ENCODE measurements around the gene POLE2. TPM values are rescaled to one million over a fixed set of nuclear protein-coding genes. Genes with fewer than 3 reads are reported as not detected.
"Not testable (repeated sequence)": the region's sequence is repeated elsewhere in the genome, so short reads cannot be mapped to it uniquely, and the experiment has no call there.

Gene POLE2, protein sequence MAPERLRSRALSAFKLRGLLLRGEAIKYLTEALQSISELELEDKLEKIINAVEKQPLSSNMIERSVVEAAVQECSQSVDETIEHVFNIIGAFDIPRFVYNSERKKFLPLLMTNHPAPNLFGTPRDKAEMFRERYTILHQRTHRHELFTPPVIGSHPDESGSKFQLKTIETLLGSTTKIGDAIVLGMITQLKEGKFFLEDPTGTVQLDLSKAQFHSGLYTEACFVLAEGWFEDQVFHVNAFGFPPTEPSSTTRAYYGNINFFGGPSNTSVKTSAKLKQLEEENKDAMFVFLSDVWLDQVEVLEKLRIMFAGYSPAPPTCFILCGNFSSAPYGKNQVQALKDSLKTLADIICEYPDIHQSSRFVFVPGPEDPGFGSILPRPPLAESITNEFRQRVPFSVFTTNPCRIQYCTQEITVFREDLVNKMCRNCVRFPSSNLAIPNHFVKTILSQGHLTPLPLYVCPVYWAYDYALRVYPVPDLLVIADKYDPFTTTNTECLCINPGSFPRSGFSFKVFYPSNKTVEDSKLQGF
- total RNA-seq (ENCODE audit: unreplicated experiment), result 6.7 TPM
- long read RNA-seq, partial matches to known transcripts, result 0 of 2 reads
- long read RNA-seq, other reads (novel, unspliced or antisense), result 0 of 2 reads

DNA sequence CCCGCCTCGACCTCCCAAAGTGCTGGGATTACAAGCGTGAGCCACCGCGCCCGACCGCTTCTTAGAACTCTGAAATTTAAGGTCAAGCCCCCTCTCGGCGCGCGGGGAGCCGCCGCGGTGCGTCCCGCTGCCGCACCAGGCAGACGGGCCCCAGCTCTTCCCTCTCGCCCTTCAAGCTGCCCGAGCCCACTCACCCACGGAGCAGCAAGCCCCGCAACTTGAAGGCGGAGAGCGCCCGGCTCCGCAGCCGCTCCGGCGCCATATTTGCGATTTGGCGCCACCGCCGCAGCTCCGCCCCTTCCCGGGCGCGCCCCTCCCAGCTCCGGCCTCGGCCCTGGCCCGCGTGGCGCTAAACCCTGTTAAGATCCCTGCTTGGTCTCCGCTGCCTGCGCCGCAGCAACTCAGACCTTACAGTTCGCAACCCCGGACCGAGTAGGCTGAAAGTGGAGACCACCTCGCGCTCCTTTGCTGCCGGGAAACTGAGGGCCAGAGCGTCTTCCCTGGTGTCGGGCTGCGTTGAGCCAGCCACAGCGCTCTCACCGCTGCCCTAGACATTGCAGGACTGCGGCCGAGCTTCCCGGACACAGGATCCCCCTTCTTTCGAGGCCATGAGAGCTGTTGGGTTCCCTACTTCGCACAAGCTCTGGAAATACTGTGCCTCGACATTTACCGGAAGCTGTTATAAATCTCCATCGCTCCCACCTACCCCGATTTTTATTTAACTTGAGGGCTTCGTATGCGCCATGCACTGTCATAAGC, at the start of gene POLE2:
Gene POLE2 (minus strand): TSS at position 273 of the 759 bp plus-strand sequence. CDS start 11 bp downstream, at position 262.
- Mint-ChIP-seq H3K27me3 (ENCODE audit: unreplicated experiment) (no peaks in the 10 kb centered on the region), H3K36me3 (ENCODE audit: low read depth, unreplicated experiment) (peaks cover 4% of the 10 kb centered on the region), H3K27ac (ENCODE audit: unreplicated experiment) (peak within 1 kb of the TSS; percentile 67), H3K4me3 (ENCODE audit: unreplicated experiment) (peak within 1 kb of the TSS; percentile 89), H3K4me1 (ENCODE audit: unreplicated experiment) (peaks cover 19% of the 10 kb centered on the region), H3K9me3 (ENCODE audit: unreplicated experiment) (no peaks in the 10 kb centered on the region)
- DNase-seq (ENCODE audit: low spot score), result peak; percentile 77
- TF ChIP-seq, protein P1, sequence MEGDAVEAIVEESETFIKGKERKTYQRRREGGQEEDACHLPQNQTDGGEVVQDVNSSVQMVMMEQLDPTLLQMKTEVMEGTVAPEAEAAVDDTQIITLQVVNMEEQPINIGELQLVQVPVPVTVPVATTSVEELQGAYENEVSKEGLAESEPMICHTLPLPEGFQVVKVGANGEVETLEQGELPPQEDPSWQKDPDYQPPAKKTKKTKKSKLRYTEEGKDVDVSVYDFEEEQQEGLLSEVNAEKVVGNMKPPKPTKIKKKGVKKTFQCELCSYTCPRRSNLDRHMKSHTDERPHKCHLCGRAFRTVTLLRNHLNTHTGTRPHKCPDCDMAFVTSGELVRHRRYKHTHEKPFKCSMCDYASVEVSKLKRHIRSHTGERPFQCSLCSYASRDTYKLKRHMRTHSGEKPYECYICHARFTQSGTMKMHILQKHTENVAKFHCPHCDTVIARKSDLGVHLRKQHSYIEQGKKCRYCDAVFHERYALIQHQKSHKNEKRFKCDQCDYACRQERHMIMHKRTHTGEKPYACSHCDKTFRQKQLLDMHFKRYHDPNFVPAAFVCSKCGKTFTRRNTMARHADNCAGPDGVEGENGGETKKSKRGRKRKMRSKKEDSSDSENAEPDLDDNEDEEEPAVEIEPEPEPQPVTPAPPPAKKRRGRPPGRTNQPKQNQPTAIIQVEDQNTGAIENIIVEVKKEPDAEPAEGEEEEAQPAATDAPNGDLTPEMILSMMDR (IDR thresholded peaks at IDR 0.05; ENCODE audit: unreplicated experiment), result no peak

DNA sequence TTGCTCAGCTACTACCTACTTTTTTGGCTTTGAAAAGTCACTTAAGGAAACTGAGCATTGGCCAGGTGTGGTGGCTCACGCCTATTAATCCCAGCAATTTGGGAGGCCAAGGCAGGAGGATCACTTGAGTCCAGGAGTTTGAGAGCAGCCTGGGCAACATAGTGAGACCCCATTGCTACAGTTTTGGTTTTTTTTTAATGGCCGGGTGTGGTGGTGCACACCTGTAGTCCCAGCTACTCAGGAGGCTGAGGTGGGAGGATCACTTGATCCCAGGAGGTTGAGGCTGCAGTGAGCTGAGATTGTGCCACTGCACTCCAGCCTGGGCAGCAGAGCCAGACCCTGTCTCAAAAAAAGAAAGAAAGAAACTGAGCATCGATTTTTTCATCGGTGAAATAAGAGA, 47.7 kb upstream of the POLE2 start:
- not testable (repeated sequence) for DNase-seq (ENCODE audit: low spot score); H3K27ac Mint-ChIP-seq (ENCODE audit: unreplicated experiment); H3K27me3 Mint-ChIP-seq (ENCODE audit: unreplicated experiment); H3K4me3 Mint-ChIP-seq (ENCODE audit: unreplicated experiment); H3K4me1 Mint-ChIP-seq (ENCODE audit: unreplicated experiment); H3K36me3 Mint-ChIP-seq (ENCODE audit: low read depth, unreplicated experiment); H3K9me3 Mint-ChIP-seq (ENCODE audit: unreplicated experiment)

DNA sequence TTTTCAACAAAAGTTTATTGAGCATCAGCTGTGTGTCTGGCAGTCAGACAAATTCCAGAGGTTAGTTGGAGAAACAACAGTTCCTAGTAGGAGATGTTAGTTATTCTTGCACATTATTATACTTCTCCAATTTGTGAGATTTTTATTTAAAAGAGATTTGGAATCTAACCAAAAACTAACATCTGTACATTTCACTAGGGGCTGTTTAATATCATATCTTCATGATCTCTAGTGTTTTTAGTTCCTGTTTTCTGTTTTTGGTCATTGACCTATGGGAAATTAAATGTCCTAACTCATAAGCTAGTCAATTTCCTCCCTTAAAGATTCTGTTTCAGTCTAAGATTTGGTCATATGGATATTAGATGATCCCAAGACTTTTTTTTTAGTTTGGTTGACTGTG, 45.8 kb upstream of the POLE2 start:
- TF ChIP-seq, protein P1 (IDR thresholded peaks at IDR 0.05; ENCODE audit: unreplicated experiment), result no peak
- Mint-ChIP-seq H3K27me3 (ENCODE audit: unreplicated experiment) (no peaks in the 10 kb centered on the region), H3K4me3 (ENCODE audit: unreplicated experiment) (no peak overlapping the region), H3K27ac (ENCODE audit: unreplicated experiment) (no peak overlapping the region), H3K36me3 (ENCODE audit: low read depth, unreplicated experiment) (no peaks in the 10 kb centered on the region), H3K9me3 (ENCODE audit: unreplicated experiment) (no peaks in the 10 kb centered on the region), H3K4me1 (ENCODE audit: unreplicated experiment) (no peaks in the 10 kb centered on the region)
- DNase-seq (ENCODE audit: low spot score), result no peak

DNA sequence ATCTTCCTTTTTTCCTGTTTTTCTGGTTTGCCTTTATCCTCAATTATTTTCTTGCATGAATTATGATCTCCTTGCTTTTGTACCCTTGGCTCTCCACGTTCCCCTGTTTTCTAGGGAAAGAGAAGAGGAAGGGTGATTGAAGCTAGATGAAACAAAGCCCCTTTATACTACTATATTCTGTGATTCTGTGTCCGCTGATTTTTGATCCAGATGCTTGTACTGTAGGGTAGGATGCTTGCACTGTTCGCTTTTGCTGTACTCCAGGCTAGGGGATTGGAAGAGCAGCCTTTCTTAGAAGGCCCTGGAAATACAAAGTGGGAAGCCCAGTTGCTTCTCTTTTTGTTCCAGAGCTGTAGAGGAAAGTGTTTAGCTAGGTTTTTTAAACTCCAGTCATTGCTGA, 44.9 kb upstream of the POLE2 start:
- TF ChIP-seq, protein P1 (IDR thresholded peaks at IDR 0.05; ENCODE audit: unreplicated experiment), result no peak
- no peak overlapping the region for H3K27ac Mint-ChIP-seq (ENCODE audit: unreplicated experiment)
- no peaks in the 10 kb centered on the region for H3K36me3 Mint-ChIP-seq (ENCODE audit: low read depth, unreplicated experiment)
- no peak overlapping the region for H3K4me3 Mint-ChIP-seq (ENCODE audit: unreplicated experiment)
- no peaks in the 10 kb centered on the region for H3K27me3 Mint-ChIP-seq (ENCODE audit: unreplicated experiment)
- no peaks in the 10 kb centered on the region for H3K9me3 Mint-ChIP-seq (ENCODE audit: unreplicated experiment)
- H3K4me1 Mint-ChIP-seq (ENCODE audit: unreplicated experiment), result no peaks in the 10 kb centered on the region
- no peak for DNase-seq (ENCODE audit: low spot score)

DNA sequence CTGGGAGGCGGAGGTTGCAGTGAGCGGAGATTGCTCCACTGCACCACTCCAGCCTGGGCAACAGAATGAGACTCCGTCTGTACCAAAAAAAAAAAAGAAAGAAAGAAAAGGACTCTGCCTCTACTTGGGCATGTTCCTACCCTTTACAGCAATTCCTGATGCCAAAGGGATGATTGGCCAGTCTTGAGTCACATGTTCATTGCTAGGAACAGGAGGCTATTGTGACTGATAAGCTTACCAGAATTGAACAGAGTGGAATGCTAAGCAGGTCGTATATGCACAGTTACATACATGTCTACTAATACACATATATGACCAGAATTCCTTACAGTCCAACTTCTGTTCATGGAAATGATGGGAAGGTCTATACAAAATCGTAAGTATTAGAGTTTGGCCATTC, 39.2 kb upstream of the POLE2 start:
- H3K9me3 Mint-ChIP-seq (ENCODE audit: unreplicated experiment), result no peaks in the 10 kb centered on the region
- no peaks in the 10 kb centered on the region for H3K27me3 Mint-ChIP-seq (ENCODE audit: unreplicated experiment)
- no peak overlapping the region for H3K4me3 Mint-ChIP-seq (ENCODE audit: unreplicated experiment)
- TF ChIP-seq, protein P1 (IDR thresholded peaks at IDR 0.05; ENCODE audit: unreplicated experiment), result no peak
- no peak for DNase-seq (ENCODE audit: low spot score)
- no peaks in the 10 kb centered on the region for H3K4me1 Mint-ChIP-seq (ENCODE audit: unreplicated experiment)
- H3K36me3 Mint-ChIP-seq (ENCODE audit: low read depth, unreplicated experiment), result no peaks in the 10 kb centered on the region
- no peak overlapping the region for H3K27ac Mint-ChIP-seq (ENCODE audit: unreplicated experiment)

DNA sequence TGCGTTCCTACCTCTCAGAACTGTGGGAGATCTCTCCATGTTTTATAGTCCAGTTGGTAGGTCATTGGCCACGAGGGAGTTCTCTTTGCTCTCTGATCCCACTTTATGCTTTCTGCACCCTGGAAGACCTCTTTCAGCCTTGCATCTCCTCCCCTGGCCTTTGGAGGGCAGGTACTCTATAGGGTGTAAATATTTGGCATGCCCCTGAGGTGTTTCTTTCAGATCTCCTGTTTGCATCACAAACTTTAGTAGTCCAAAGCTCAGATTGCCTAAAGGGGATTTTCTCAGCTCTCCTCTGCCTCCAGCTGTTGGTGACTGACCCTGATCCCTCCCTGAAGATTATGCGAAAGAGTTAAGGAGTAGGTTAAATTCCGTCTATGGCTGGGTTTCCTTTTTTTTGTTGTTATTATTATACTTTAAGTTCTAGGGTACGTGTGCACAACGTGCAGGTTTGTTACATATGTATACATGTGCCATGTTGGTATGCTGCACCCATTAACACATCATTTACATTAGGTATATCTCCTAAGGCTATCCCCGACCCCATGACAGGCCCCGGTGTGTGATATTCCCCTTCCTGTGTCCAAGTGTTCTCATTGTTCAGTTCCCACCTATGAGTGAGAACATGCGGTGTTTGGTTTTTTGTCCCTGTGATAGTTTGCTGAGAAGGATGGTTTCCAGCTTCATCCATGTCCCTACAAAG, 33.9 kb upstream of the POLE2 start:
- not testable (repeated sequence) for H3K27me3 Mint-ChIP-seq (ENCODE audit: unreplicated experiment); H3K4me1 Mint-ChIP-seq (ENCODE audit: unreplicated experiment); H3K27ac Mint-ChIP-seq (ENCODE audit: unreplicated experiment); DNase-seq (ENCODE audit: low spot score); H3K9me3 Mint-ChIP-seq (ENCODE audit: unreplicated experiment); H3K4me3 Mint-ChIP-seq (ENCODE audit: unreplicated experiment); H3K36me3 Mint-ChIP-seq (ENCODE audit: low read depth, unreplicated experiment)

Data from endothelial cell (in vitro differentiated cells).